Chondrocyte (in vitro differentiated cells): ENCODE data around the gene DPY30. TPM values are rescaled to one million over a fixed set of nuclear protein-coding genes. Genes with fewer than 3 reads are reported as not detected.

Experiments
- DNase-seq: peaks from one replicate; pipeline ENCODE4 v3.0.0; 2021; ENCODE audit warnings: mixed read lengths, low spot score
- H3K27ac Mint-ChIP-seq: one replicate; pipeline ENCODE4 v1.8.0; 2021; ENCODE audit warnings: mild to moderate bottlenecking, moderate library complexity, mixed read lengths; ENCODE audit not compliant: unreplicated experiment
- H3K27me3 Mint-ChIP-seq: 2 replicates; pipeline ENCODE4 v1.8.0; 2021; ENCODE audit warnings: low read depth, mixed read lengths
- H3K36me3 Mint-ChIP-seq: 2 replicates; pipeline ENCODE4 v1.8.0; 2021; ENCODE audit warnings: low read depth, mixed read lengths
- H3K4me1 Mint-ChIP-seq: 2 replicates; pipeline ENCODE4 v1.8.0; 2021; ENCODE audit warnings: low read depth, mild to moderate bottlenecking, mixed read lengths
- H3K4me3 Mint-ChIP-seq: one replicate; pipeline ENCODE4 v1.8.0; 2021; ENCODE audit warnings: mild to moderate bottlenecking, moderate library complexity, mixed read lengths; ENCODE audit not compliant: unreplicated experiment
- H3K9me3 Mint-ChIP-seq: 2 replicates; pipeline ENCODE4 v1.8.0; 2021; ENCODE audit warnings: low read depth, mixed read lengths
- long read RNA-seq: library from polyadenylated mRNA; stranded (forward); transcript quantifications from one replicate; pipeline ENCODE4 v2.0.0, GENCODE V29; 2021
- total RNA-seq: library from RNA; stranded (reverse); gene quantifications from 3 replicates; pipeline ENCODE4 v1.2.1, GENCODE V29; 2021
- TF ChIP-seq, protein P1 (sequence below): fragments of 200-600 bp; sonication (generic); IDR thresholded peaks from 2 replicates; pipeline ENCODE4 v1.5.0; 2021; ENCODE audit warnings: antibody characterized with exemption, mild to moderate bottlenecking, moderate library complexity

Gene DPY30
- 51.5 to 60.6 TPM (median 51.8 TPM) in 3 replicates for total RNA-seq
- long read RNA-seq, transcript DPY30-202 (5 exons, 708 nt), result major isoform, 29 of 42 reads
- long read RNA-seq, partial matches to known transcripts, result 1 of 42 reads
- long read RNA-seq, other reads (novel, unspliced or antisense), result 6 of 42 reads

DNA sequence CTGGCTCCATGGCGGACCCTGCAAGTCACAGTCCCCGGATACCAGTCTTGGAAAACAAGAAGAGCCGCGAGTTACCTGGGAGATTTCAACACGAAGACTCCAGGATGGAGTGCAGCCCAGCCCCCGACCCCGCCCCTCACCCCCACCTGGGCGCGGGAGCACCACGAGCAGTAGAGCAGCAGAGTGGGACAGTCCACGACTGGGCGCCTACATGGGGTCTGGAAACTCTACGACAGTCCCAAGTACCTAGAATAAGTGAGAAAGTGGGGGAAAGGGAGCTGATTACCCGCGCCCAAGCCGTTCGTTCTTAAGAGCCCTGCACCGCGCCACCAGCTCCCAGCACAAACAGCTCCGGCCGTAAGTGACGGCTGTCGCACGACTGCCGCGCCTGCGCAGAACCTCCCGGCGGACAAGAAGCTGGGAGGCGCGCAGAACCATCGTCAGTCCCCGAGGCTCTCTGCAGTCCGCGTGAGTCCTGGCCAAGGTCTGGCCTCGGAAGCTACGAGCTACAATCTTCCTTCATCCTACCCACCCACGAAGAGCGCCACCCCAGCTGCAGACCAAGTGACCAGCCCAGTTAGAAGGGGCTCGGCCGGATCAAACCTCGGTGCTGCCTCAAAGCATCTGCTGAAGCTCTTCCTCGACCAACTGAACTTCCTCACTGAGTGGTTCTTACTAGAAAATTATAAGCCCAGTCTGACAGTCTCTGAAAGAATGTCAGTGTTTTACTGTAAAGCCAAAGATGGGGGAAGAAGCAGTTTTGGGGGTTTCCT is at the start of gene DPY30:
Gene DPY30, minus strand, starts transcription at position 359 of the 773 bp plus-strand sequence. Its CDS starts 349 bp downstream, at position 10.
- Mint-ChIP-seq H3K27ac (peak within 1 kb of the TSS; percentile 99), H3K4me1 (peaks cover 13% of the 10 kb centered on the region), H3K9me3 (no peaks in the 10 kb centered on the region), H3K36me3 (no peaks in the 10 kb centered on the region), H3K27me3 (no peaks in the 10 kb centered on the region), H3K4me3 (peak within 1 kb of the TSS; percentile 98)
- peak; percentile 98 for DNase-seq
- TF ChIP-seq, protein P1, sequence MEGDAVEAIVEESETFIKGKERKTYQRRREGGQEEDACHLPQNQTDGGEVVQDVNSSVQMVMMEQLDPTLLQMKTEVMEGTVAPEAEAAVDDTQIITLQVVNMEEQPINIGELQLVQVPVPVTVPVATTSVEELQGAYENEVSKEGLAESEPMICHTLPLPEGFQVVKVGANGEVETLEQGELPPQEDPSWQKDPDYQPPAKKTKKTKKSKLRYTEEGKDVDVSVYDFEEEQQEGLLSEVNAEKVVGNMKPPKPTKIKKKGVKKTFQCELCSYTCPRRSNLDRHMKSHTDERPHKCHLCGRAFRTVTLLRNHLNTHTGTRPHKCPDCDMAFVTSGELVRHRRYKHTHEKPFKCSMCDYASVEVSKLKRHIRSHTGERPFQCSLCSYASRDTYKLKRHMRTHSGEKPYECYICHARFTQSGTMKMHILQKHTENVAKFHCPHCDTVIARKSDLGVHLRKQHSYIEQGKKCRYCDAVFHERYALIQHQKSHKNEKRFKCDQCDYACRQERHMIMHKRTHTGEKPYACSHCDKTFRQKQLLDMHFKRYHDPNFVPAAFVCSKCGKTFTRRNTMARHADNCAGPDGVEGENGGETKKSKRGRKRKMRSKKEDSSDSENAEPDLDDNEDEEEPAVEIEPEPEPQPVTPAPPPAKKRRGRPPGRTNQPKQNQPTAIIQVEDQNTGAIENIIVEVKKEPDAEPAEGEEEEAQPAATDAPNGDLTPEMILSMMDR, result peak; percentile 29

DNA sequence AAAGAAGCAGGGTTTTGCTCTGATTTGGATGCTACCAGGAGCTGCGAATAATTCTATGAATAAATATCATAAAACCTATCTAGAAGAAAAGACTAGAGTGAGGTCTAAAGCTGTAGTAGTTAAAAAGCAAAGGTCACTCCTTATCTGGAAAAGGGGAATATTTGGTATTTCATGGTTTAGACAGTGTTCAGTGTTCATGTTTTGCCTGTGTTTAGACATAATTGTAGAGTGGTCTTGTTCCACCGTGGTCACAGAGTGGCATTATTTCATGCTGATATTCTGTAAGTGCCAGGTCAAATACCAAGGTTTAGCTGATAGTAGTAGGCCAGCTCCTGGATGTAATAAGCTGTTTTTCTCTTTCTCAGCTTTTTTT is 34.5 kb upstream of the DPY30 start:
- DNase-seq, result no peak
- peak overlapping the region; percentile 23 for H3K27ac Mint-ChIP-seq
- TF ChIP-seq, protein P1, result no peak
- H3K36me3 Mint-ChIP-seq, result peaks cover 2% of the 10 kb centered on the region
- no peaks in the 10 kb centered on the region for H3K27me3 Mint-ChIP-seq
- H3K4me1 Mint-ChIP-seq, result peaks cover 17% of the 10 kb centered on the region
- no peak overlapping the region for H3K4me3 Mint-ChIP-seq
- no peaks in the 10 kb centered on the region for H3K9me3 Mint-ChIP-seq

DNA sequence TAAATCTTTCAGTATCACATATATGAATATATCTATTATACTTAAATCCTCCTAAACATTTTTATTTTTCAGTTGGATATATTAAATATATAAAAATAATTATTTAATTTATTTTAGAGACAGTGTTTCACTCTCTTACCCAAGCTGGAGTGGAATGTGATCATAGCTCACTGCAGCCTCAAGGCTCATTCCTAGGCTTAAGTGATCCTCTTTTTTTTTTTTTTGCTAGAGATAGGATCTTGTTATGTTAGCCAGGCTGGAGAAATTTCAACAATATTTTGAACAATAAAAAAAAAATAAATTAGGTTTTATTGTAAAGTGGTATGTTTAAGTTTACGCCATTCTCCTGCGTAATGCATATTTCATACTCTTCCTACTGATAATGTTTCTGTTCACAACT is 27.9 kb upstream of the DPY30 start:
- Mint-ChIP-seq H3K4me3 (no peak overlapping the region), H3K36me3 (peaks cover 1% of the 10 kb centered on the region), H3K9me3 (no peaks in the 10 kb centered on the region), H3K4me1 (peaks cover 32% of the 10 kb centered on the region), H3K27ac (no peak overlapping the region), H3K27me3 (no peaks in the 10 kb centered on the region)
- DNase-seq, result no peak
- TF ChIP-seq, protein P1, result no peak

DNA sequence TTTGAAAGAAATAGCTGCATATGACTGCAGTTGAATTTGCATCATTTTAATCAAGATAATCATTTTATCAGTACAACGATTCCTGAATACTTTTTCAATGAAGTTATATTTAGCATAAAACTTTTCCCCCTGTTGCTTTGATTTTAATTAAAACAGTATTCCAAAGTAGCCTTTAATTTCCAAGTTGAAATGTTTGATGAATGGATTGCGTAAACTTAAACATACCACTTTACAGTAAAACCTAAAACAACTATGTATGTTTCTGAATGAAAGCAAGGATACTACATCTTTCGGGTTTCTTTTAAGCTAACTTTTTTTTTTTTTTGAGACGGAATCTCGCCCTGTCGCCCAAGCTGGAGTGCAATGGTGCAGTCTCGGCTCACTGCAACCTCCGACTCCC is 25.1 kb upstream of the DPY30 start:
- Mint-ChIP-seq H3K27ac (no peak overlapping the region), H3K36me3 (peaks cover 1% of the 10 kb centered on the region), H3K27me3 (no peaks in the 10 kb centered on the region), H3K9me3 (no peaks in the 10 kb centered on the region), H3K4me3 (peak overlapping the region; percentile 93), H3K4me1 (peaks cover 28% of the 10 kb centered on the region)
- DNase-seq, result no peak
- TF ChIP-seq, protein P1, result no peak

DNA sequence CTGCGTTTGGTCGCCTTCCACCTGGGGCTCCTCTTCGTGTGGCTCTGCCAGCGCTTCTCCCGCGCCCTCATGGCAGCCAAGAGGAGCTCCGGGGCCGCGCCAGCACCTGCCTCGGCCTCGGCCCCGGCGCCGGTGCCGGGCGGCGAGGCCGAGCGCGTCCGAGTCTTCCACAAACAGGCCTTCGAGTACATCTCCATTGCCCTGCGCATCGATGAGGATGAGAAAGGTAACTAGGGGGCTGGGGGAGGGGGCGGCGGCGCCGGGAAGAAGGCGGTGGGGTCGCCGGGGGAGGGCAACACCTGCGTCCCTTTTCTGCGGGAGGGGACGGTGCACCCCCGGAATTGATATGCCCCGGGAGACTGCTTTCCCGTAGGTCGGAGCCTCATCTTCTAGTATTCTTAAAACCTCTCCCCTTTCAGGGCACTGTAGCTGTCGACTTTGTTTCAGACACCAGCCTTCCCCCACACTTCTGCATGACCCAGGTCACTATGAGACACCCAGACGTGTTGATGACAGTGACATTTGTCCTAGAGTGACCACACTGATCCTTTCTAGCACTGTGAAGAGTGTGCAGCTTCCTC is 24.5 kb upstream of the DPY30 start:
- Mint-ChIP-seq H3K27me3 (no peaks in the 10 kb centered on the region), H3K36me3 (peaks cover 1% of the 10 kb centered on the region), H3K4me1 (peaks cover 28% of the 10 kb centered on the region), H3K9me3 (no peaks in the 10 kb centered on the region), H3K27ac (peak overlapping the region; percentile 82), H3K4me3 (peak overlapping the region; percentile 93)
- TF ChIP-seq, protein P1, result no peak
- DNase-seq, result no peak
